CD14-positive monocyte (primary cell): ENCODE measurements around the gene TSHZ2. TPM values are rescaled to one million over a fixed set of nuclear protein-coding genes. Genes with fewer than 3 reads are reported as not detected.

ENCODE experiments used
- DNase-seq, 3 donors: peaks; one replicate each; pipeline ENCODE4 v3.0.0-alpha.2; 2011 to 2022
- H2AFZ ChIP-seq: 2 replicates; pipeline ENCODE4 v1.6.0; 2012; ENCODE audit warnings: mild to moderate bottlenecking, low read depth, low read length, inconsistent platforms; ENCODE audit not compliant: insufficient read depth, poor library complexity, severe bottlenecking
- H3K27ac ChIP-seq, 2 donors: 1 replicate in 1 of 2; 2 replicates in 1 of 2; pipeline ENCODE4 v1.5.1; 2012 to 2013; ENCODE audit warnings: low read length in 2 of 2, control low read depth in 1 of 2, inconsistent platforms in 1 of 2, low read depth in 1 of 2, mild to moderate bottlenecking in 1 of 2
- H3K27me3 ChIP-seq, 2 donors: one replicate each; pipeline versions ENCODE4 v1.6.0 to v1.6.1; 2011 to 2013; ENCODE audit warnings: low read length in 2 of 2; ENCODE audit not compliant: control insufficient read depth in 2 of 2, insufficient read depth in 2 of 2
- H3K36me3 ChIP-seq, 2 donors: replicated peaks in 1 of 2; 1 replicate in 1 of 2; 2 replicates in 1 of 2; pipeline versions ENCODE4 v1.5.1 to v1.6.1; 2012 to 2013; ENCODE audit warnings: low read length in 2 of 2, control low read depth in 1 of 2, inconsistent platforms in 1 of 2, mild to moderate bottlenecking in 1 of 2; ENCODE audit not compliant: insufficient read depth in 2 of 2, control insufficient read depth in 1 of 2
- H3K4me1 ChIP-seq, 2 donors: 1 replicate in 1 of 2; 2 replicates in 1 of 2; pipeline versions ENCODE4 v1.5.1 to v1.6.1; 2012 to 2013; ENCODE audit warnings: low read length in 2 of 2, control low read depth in 1 of 2, inconsistent platforms in 1 of 2, mild to moderate bottlenecking in 1 of 2, moderate library complexity in 1 of 2; ENCODE audit not compliant: insufficient read depth in 2 of 2, control insufficient read depth in 1 of 2
- H3K4me2 ChIP-seq: replicated peaks from 2 replicates; pipeline ENCODE3; 2012; ENCODE audit warnings: low read length, moderate library complexity, mild to moderate bottlenecking; ENCODE audit not compliant: poor library complexity, severe bottlenecking; ENCODE audit errors: extremely low read depth
- H3K4me3 ChIP-seq, 3 experiments: fragments of 200-600 bp in 1 of 3; sonication (generic) in 1 of 3; replicated peaks in 1 of 3; 1 replicate in 2 of 3; 2 replicates in 1 of 3; pipeline ENCODE4 v1.5.1; 2011 to 2013; ENCODE audit warnings: low read length in 3 of 3, mild to moderate bottlenecking in 3 of 3, control low read depth in 2 of 3, low read depth in 2 of 3, inconsistent platforms in 1 of 3, moderate library complexity in 1 of 3
- H3K79me2 ChIP-seq: 2 replicates; pipeline ENCODE4 v1.6.0; 2012; ENCODE audit warnings: mild to moderate bottlenecking, control low read depth, inconsistent platforms, low read length, moderate library complexity; ENCODE audit not compliant: insufficient read depth
- H3K9ac ChIP-seq: 2 replicates; pipeline ENCODE4 v1.6.0; 2017; ENCODE audit warnings: low read length, mild to moderate bottlenecking; ENCODE audit not compliant: insufficient read depth, poor library complexity, severe bottlenecking
- H3K9me3 ChIP-seq, 2 donors: replicated peaks in 1 of 2; 1 replicate in 1 of 2; 2 replicates in 1 of 2; pipeline versions ENCODE4 v1.5.1 to v1.6.1; 2012 to 2013; ENCODE audit warnings: low read length in 2 of 2, control low read depth in 1 of 2; ENCODE audit not compliant: control insufficient read depth in 1 of 2, insufficient read depth in 1 of 2
- H4K20me1 ChIP-seq: 2 replicates; pipeline ENCODE4 v1.6.0; 2012; ENCODE audit warnings: mild to moderate bottlenecking, low read length, control low read depth, moderate library complexity; ENCODE audit not compliant: insufficient read depth
- H3K27ac Mint-ChIP-seq, 7 donors: one replicate each; pipeline ENCODE4 v1.8.0; 2020; ENCODE audit warnings: mild to moderate bottlenecking in 7 of 7, mixed read lengths in 7 of 7, moderate library complexity in 6 of 7, inconsistent platforms in 2 of 7
- H3K27me3 Mint-ChIP-seq, 3 donors: one replicate each; pipeline ENCODE4 v1.8.0; 2021 to 2022; ENCODE audit warnings: low read depth in 3 of 3, mild to moderate bottlenecking in 3 of 3, mixed read lengths in 3 of 3, moderate library complexity in 3 of 3, inconsistent platforms in 1 of 3
- H3K36me3 Mint-ChIP-seq, 2 donors: one replicate each; pipeline ENCODE4 v1.8.0; 2020; ENCODE audit warnings: mixed read lengths in 2 of 2, inconsistent platforms in 1 of 2, mild to moderate bottlenecking in 1 of 2
- H3K4me1 Mint-ChIP-seq: one replicate; pipeline ENCODE4 v1.8.0; 2020; ENCODE audit warnings: mild to moderate bottlenecking, mixed read lengths
- H3K4me3 Mint-ChIP-seq, 2 donors: one replicate each; pipeline ENCODE4 v1.8.0; 2020; ENCODE audit warnings: mild to moderate bottlenecking in 2 of 2, mixed read lengths in 2 of 2, moderate library complexity in 1 of 2
- H3K9me3 Mint-ChIP-seq, 7 donors: one replicate each; pipeline ENCODE4 v1.8.0; 2020 to 2022; ENCODE audit warnings: mixed read lengths in 7 of 7, mild to moderate bottlenecking in 6 of 7, moderate library complexity in 6 of 7, inconsistent platforms in 2 of 7
- CTCF ChIP-seq: fragments of 200-600 bp; IDR thresholded peaks from one replicate; pipeline ENCODE4 v1.8.0; 2022; ENCODE audit warnings: antibody characterized with exemption, mild to moderate bottlenecking
- WGBS: methylation state at CpG from one replicate; pipeline ENCODE4 v1.1.5; 2013; ENCODE audit warnings: missing lambda C conversion rate; ENCODE audit not compliant: insufficient coverage; 5-methylcytosine and 5-hydroxymethylcytosine counted together
- intact Hi-C, 2 donors: fragments of 100-400 bp; cut with micrococcal nuclease; formaldehyde crosslinking; loops; one replicate each; pipeline versions ENCODE4 v1.15.0 to v1.15.1; 2023
- polyA plus RNA-seq, 3 donors: library from polyadenylated mRNA; depleted of rRNA in 1 of 3; unstranded in 2 of 3; stranded (reverse) in 1 of 3; fragments of 300-500 nt in 2 of 3; fragments of >200 nt in 1 of 3; fragmentation: Illumina TruSeq in 2 of 3; gene quantifications; 1 replicate in 2 of 3; 2 replicates in 1 of 3; pipeline ENCODE4 v1.2.3, GENCODE V29; 2012 to 2021

Gene TSHZ2
- polyA plus RNA-seq, 3 donors: not detected

- no peaks in the 10 kb centered on the region for H3K9me3 Mint-ChIP-seq
- H3K27me3 ChIP-seq: peaks cover 2 to 5% of the 10 kb centered on the region in 2 donors
- no peak overlapping the region for H3K4me3 Mint-ChIP-seq
- no peaks in the 10 kb centered on the region for H3K79me2 ChIP-seq
- H4K20me1 ChIP-seq: no peaks in the 10 kb centered on the region
- TF ChIP-seq CTCF: no peak
- DNase-seq: no peak
- H3K4me2 ChIP-seq: no peak overlapping the region
- no peaks in the 10 kb centered on the region for H3K4me1 Mint-ChIP-seq
- no peak overlapping the region for H3K27ac Mint-ChIP-seq
- H3K27ac ChIP-seq: no peak overlapping the region
- H3K36me3 ChIP-seq: no peaks in the 10 kb centered on the region
- no peaks in the 10 kb centered on the region for H3K36me3 Mint-ChIP-seq
- H3K4me1 ChIP-seq: no peaks in the 10 kb centered on the region
- intact Hi-C loops: no loop called here
- 96% methylated on average over 3 of the region's 9 CpGs for WGBS
- no peak overlapping the region for H2AFZ ChIP-seq
- peaks cover 8 to 11% (median 8%) of the 10 kb centered on the region in 3 donors for H3K27me3 Mint-ChIP-seq
- H3K4me3 ChIP-seq: no peak overlapping the region
- H3K9me3 ChIP-seq: no peaks in the 10 kb centered on the region
- no peak overlapping the region for H3K9ac ChIP-seq
Measured at GRCh38 chr20:53220482-53221307, 248.5 kb downstream of the TSHZ2 start.

- intact Hi-C loops: no loop called here
- no peak for TF ChIP-seq CTCF
- no peak overlapping the region for H3K27ac Mint-ChIP-seq
Measured at GRCh38 chr20:53221731-53222130, 249.6 kb downstream of the TSHZ2 start.

More at GRCh38 chr20:53221731-53222130, 249.6 kb downstream of the TSHZ2 start:
- Histone ChIP-seq H3K4me3 (no peak overlapping the region), H2AFZ (no peak overlapping the region), H3K4me2 (no peak overlapping the region), H3K27me3 (peaks cover 1 to 2% of the 10 kb centered on the region in 2 donors), H3K9me3 (no peaks in the 10 kb centered on the region), H3K79me2 (no peaks in the 10 kb centered on the region), H3K36me3 (no peaks in the 10 kb centered on the region), H3K4me1 (no peaks in the 10 kb centered on the region), H3K9ac (no peak overlapping the region), H4K20me1 (no peaks in the 10 kb centered on the region), H3K27ac (no peak overlapping the region)
- Mint-ChIP-seq H3K36me3 (no peaks in the 10 kb centered on the region), H3K4me3 (no peak overlapping the region), H3K9me3 (no peaks in the 10 kb centered on the region), H3K27me3 (peaks cover 5 to 9% (median 8%) of the 10 kb centered on the region in 3 donors), H3K4me1 (no peaks in the 10 kb centered on the region)
- no peak for DNase-seq
- no CpG with 5 or more reads among the region's 3 CpGs for WGBS
